Stimulated activated CD8-positive, alpha-beta memory T cell treated with anti-CD3 and anti-CD28 coated beads, Interleukin-4, amount 100 ng/mL, for 1 hour (primary cell): ENCODE data around the gene RPH3AL.

Experiments
- DNase-seq, 2 donors: peaks; one replicate each; pipeline ENCODE4 v3.0.0-alpha.2; 2020; ENCODE audit warnings: low read depth in 2 of 2, low spot score in 1 of 2

Gene RPH3AL

DNA sequence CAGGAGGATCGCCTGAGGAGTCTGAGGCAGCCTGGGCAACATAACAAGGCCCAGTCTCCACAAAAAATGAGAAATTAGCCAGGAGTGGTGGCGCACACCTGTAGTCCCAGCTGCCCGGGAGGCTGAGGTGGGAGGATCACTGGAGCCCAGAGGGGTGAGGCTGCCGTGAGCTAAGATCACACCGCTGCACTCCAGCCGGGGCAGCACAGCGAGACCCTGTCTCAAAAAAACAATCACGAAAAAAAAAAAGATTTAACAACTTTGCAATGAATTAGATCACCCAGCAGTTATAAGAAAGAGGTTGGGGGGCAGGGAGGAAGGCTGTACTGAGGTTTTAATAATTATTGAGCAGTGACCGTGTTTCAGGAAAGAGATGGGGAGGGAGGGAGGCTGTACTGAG lies 49.4 kb downstream of the RPH3AL start:
- no peak for DNase-seq

DNA sequence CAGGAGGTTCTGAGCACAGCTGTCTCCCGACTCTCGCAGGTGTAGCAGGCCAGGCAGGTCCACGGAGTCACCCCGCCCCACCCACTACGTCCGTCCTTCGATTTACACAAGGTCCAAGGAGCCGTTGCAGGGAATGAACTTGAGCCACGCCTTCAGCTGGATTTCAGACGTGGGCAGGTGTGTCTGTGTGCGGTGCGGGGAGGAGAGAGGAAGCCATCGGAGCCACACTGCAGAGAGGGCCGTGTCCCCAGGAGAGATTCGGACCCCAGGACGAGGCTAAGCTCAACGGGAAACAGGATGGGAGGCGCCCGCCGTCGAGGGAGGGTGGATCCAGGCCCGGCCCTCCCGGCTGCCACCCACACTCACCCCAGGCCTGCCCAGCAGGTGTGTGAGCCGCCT lies 50.3 kb downstream of the RPH3AL start:
- DNase-seq = no peak

DNA sequence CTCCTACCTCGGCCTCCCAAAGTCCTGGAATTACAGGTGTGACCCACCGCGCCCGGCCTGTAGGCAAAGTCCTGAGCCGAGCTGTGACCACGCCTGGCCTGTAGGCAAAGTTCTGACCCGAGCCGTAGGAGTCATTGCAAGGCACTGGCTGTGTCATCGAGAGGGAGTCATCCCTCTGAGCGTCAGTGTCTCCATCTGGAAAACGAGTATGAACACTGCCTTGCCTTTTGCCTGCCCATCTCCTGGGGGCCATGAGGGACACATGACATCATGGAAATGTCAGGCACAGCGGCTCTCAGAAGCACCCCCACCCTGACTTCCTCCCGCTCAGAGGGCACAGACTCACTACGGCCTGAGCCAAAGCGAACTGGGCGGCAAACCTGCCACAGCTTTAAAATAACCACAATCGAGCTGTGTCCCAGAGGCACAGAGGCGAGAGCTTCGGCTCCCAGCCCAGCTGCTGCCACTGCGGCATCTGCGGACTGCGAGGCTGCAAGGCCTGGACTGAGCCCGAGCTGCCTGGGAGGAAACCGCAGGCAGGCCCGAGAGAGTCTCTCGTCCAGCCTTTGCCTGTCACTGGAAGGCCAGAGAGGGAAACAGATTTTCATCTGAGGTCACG lies 50.8 kb downstream of the RPH3AL start:
- DNase-seq = no peak

DNA sequence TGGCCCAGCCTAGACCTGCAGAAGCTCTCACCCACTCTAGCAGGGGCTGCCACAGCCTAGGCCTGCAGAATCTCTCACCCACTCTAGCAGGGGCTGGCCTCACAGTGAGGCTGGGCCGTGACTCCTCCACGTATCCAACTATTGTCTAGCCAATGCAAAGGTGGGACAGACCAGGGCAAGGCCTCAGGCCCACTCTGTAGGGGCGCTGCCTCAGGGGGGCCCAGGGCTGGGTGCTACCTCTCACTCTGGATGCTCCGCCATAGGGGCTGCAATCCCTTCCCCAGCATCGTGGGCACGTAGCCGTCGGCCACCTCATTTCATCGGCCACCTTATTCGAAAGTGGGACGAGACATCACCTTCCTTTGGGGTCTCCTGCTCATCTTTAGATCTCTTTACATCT lies 51.7 kb downstream of the RPH3AL start:
- no peak for DNase-seq

DNA sequence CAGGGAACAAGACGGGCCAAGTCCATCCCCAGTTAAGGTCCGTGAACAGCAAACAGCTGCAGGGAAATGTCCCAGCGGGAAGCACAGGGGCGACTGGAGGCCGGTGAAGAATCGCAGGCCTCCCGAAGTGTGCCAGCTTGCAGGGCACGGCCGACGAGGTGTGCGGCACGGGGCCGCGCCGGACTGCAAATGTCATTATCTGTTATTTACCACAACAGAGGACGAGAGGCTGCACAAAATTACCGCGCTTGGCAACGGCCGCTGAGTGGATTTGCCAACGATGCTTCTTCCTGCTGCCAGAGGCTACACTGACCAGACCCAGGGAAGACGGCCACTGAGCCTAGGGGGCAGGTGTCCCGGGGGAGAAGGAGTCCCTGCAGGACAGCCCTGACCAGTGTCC lies 53.1 kb downstream of the RPH3AL start:
- DNase-seq = no peak

DNA sequence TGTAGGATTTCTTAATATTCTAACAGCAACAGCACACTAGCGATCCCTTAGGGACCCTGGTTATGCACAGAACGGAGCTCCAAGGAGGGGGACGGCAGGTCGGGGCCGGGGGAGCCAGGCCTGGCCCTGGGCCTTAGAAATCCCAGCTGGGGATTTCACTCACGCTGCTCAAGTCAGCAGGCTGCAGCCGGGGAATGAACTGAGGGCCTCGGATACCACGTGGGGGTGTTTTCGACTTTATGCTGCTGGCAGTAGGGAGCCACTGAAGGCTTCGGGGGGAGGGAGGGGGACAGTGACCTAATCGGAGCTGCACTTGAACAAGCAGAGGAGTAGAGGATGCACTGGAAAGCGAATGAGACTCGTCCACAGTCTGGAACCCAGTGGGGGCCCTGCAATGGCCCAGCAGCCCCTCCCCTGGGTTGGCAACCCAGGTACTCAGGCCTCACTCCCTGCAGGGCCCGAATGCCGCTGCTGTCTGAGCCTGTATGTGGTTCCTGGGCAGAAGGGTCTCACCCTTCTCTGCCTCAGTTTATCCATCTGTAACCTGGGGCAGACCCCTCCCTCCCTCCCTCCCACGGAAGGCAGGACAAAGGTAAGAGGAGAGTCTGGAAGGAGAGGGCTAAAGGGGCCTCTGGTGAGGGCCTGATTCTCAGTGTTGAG lies 53.7 kb downstream of the RPH3AL start:
- DNase-seq = no peak

DNA sequence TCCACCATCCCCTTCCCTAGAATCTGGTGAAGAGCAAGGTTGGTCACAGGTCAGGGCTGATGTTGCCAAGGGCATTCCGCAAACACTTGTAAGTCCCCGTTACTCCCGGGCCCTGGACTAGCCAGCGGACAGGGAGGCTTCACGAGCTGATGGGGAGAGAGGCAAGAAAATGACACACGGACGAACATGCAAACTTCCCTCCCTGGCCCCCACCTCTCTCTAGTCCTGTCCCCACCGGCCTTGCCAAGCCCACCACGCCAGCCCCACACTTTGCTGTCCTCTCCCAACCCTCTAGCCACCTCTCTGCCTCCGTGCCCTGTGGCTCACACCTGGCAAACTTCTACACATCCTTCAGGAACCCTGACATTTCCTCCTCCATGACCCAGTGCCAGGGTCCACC lies 54.8 kb downstream of the RPH3AL start:
- DNase-seq = no peak

DNA sequence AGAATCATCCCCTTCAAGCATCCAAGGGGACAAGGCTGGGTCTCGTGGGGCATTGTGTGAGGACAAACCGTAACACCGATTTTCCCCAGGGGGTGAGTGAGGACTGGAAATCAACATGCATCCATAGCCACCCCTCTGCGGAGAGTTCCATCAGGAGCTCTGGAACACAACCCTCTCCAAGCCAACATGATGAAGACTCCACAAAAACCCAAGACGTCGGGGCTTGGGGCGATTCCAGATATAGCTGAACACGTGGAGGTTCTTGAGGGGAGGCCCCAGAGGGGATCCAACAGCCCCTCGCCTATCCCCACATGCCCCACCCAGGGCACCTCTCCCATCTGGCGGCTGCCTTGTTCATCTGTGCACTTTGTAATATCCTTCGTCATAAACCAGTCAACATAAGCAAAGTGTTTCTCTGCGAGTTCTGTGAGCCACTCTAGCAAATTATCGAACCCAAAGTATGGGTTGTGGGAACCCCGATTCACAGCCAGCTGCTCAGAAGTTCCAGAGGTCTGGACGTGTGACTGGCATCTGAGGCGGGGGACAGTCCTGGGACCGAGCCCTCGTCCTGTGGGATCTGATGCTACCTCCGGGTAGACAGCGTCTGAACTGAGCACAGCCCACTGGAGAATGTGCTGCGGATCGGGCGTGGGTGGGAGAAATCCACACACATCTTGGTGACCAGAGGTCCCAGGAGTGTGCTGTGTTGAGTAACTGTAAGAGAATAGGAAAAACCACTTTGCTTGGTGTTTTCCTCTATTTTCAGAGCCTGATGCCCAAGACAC lies 55.5 kb downstream of the RPH3AL start:
- DNase-seq = no peak

DNA sequence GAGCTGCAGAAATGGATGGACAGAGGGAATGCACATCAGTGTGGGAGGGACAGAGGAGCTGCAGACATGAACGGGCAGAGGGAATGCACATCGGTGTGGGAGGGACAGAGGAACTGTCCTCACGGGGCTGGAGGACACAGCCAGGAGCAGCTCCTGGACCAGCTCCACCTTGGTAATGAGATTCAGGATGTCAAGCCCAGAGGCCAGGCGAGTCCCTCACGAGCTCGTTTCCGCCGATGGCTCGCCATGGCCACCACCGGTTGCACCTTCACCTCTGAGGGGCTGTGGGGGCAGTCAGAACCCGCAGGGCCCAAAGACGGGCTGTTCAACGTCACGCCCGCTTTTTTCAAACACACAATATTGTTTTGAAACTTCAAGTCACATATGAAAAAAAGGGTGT lies 56.2 kb downstream of the RPH3AL start:
- no peak for DNase-seq

DNA sequence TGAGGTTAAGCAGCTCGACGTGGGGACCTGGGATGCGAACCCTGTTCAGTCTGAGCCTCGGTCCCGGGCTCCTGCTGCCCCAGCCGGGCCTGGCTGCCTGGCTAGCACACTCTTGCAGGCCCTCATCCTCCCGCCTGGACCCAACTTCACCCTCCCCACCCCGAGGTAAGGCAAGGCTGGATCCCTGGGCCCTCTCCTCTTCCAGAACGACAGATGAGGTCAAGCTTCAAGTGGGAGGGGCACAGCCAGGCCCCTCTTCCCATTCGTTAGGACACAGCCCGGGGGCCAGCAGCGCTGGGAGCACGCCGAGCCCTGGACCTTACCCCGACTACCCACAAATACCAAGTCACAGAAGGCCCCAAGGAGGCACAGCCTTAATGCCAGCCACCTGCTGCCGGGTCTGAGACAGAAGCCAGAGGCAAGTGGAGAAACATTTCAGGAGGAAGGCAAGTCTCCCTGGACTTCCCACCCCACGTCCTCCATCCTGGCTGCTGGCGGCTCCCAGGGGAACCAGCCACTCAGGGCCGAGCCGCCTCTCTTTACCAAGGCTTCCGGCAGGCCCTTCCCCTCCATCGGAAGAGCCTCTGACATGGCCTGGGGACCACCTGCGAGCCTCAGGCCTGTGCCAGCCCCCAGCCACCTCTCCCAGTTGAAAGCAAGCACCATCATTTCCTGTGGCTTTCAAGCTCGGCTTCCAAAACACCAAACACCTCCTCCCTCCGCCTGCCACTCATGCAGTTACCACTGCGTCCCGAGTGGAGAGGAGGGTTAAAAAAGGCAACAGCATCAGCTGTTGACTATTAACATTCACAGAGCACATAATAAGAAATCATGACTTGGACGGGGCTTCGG lies 59.9 kb downstream of the RPH3AL start:
- no peak for DNase-seq

DNA sequence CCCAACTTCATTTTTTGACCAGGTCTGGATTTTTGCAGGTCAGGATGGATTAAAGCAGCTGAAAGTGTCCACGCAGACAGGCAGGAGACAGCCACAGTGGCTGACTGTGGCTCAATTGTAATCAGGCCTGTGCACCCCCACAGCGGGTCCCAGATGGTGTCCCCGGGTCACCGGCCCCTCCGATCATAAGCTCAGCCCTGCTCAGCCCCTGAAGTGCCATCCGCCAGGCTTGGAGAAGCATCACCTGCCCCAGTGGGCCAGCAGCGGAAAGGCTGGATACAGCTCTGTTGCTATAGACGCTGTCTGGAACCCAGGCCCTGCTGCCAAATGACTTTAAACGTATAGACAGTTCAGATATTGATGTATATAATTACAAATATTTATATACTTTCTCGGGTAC lies 60.6 kb downstream of the RPH3AL start:
- no peak for DNase-seq

DNA sequence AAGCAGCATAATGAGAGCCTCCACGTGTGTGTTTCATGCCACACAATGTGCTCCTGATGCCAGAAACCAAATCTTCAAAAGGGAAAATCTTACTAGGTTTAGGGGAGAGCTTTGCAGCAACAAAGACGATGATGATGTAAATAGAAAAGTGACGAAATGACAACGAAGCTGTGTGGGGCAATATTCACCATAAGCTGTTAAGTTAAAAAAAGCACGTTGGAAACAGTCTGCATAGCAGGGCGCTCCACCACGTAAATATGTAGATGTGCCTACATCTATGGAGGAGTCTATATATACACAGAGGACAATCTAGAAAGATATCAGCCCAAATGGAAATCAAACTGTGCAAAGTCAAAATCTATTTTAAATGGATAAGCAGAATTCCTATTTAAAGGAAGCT lies 61.0 kb downstream of the RPH3AL start:
- no peak for DNase-seq

DNA sequence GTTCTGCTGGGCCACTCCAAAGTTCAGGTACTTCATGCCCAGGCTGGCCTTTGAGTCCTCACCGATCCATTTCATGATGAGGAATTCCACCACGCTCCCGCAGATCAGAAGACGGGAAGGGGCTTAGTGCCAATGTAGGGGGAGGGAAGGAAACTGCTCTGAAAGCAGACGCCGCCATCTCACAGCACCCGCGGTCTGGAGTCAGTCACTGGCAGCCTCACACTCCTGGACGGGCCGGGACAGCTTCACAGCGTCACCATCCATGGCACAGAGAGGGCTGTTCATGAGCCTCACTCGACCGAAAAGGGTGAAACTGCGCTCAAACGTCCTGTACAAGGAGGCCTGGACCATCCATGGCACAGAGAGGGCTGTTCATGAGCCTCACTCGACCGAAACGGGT lies 62.0 kb downstream of the RPH3AL start:
- DNase-seq = no peak

DNA sequence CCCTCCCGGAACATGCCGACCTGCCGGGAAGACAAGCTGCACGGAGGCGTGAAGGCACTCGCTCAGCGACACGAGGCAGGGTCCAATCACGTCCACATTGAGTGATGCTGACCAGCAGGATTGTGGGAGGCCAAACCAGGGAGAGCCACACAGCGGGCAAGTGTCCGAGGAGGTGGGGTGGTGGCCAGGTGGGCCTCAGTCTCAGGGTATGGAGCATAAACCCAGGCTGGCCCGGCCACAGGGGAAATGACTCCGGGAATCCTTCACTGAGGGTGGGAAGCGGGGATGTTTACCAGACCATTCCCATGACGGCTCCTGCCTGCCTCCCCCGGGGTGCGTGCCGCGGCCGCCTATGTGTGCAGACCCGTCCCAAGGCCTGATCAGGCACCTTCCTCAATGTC lies 62.5 kb downstream of the RPH3AL start:
- no peak for DNase-seq

DNA sequence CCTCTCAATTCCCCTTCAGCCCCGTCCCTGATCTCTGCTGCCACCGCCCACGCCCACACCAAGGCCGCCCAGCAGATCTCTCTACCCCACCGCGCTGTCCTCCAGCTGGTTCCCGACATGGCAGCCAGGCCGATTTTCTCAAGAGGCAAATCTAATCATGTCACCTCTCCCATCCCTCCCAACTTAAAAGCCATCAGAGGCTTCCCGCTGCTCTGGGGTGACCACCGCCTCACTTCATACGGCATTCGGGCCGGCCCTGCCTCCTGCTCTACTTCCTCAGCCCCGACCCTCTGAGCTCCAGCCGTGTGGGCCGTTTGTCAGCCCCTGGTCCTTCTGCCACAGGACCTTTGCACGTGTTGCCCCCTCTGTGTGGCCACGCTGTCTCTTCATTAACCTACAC lies 63.2 kb downstream of the RPH3AL start:
- no peak for DNase-seq

DNA sequence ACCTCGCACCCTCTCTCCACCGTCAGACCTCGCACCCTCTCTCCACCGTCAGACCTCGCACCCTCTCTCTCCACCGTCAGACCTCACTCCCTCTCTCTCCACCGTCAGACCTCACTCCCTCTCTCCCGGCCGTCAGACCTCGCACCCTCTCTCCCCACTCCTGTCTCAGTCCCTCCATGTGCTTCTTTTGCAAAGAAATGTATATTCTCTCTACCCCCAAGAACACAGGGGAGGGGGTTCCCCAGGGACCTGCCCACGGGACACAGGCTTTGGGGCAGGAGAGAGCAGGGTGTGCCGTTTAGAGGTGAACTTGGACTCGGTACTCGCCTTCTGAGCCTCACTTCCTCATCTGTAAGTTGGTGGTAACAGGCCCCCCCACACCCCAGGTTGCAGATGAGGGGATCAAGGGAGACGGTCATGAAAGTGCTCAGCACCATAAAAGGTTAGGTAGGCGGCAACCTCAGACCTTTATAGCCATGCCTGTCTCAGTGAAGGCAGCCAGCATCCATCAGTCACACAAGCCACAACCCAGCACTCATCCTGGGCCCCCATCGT lies 63.7 kb downstream of the RPH3AL start:
- DNase-seq = no peak

DNA sequence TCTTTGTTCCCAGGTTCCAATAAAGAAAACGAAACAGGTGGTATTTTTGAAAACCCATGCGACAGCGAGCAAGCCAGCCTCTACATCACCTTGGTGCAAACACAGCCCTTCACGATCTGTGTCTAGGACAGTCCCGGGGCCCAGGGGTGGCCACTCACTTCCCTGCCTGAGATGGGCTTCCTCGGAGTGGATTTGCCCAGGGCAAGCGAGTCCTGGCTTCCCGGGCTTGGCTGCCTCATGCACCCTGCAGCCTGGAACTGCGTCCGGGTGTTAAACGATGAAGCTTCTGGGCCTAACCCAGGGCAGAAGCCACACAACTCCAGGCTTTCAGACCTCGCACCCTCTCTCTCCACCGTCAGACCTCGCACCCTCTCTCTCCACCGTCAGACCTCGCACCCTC lies 66.0 kb downstream of the RPH3AL start:
- no peak for DNase-seq

DNA sequence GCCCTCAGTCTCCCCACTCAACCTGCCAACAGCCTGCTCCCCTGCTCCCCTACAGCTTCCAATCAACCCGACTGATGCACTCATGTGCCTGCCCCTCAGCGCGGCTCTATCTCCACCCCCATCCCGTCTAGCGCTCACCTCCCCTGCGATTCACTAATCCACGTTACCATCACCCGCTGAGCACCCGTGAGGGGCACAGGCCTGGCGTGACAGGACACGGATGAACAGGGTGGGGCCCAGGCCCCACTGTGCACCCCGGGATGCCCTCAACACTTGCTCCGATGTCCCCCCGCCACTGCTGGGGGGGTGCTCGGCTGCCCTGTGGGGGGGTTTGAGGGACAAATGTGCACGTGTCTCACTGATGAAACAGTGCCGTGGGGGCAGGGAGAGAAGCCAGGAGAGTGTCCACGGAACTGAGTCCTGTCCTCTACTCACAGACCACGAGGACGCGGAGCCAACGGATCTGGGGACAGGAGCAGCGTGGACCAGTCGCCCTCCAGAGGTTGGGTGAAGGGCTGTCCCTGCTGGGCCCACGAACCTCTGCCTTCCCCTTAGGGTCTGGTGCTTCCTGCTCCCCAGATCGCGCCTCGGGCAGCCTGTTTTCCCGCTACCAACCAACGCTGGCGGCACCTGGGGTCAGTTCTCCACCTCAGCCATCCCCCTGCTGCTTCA lies 66.7 kb downstream of the RPH3AL start:
- no peak for DNase-seq

DNA sequence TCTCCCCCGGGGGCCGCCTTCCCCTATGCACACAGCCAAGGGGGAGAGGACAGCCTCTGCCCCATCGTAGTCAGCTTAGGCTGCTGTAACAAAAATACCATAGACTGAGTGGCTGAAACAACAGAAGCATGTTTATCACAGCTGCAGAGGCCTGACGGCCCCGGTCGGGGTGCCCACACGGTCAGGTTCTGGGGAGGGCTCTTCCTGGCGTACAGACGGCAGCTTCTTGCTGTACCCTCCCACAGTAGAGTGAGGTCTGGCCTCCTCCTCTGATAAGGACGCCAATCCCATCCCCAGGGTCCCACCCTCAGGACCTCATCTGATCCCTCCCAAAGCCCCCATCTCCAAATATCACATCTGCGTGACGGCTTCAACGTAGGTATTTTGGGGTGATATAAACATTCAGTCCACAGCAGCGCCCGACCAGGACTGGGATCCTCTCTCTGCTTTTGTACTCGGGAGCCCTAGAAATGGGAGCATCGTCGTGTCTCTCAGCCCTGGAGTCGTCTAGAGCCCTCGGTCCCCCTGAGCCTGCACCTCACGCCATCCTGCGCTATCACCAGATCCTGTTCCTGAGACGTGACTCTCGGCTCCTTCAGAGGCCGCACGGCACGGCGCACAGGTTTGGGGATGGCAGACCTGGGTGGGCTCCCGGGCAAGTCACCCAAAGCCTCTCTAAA lies 67.8 kb downstream of the RPH3AL start:
- no peak for DNase-seq
